HG03060 (cell line): ENCODE results near the gene UNC13D.
"Not testable (repeated sequence)": the region's sequence is repeated elsewhere in the genome, so short reads cannot be mapped to it uniquely, and the experiment has no call there.

Experiments
- ATAC-seq: cut with Tn5 transposase; IDR thresholded peaks from one replicate; pipeline ENCODE4 v1.9.1; 2021; ENCODE audit warnings: low read depth, moderate number of reproducible peaks; ENCODE audit not compliant: unreplicated experiment

Gene UNC13D

GRCh38 chr17:75778066-75778860, 65.9 kb downstream of the UNC13D start:
- ATAC-seq, result not testable (repeated sequence)

GRCh38 chr17:75777296-75777922, 66.8 kb downstream of the UNC13D start:
- ATAC-seq, result no peak
